PC-3 (cell line): ENCODE measurements around the gene DSCAM.

Source experiments
- CTCF ChIP-seq: fragments of 300-600 bp; sonication (generic); conservative IDR thresholded peaks from 2 replicates; pipeline ENCODE4 v1.5.1; 2017; ENCODE audit warnings: antibody characterized with exemption, low read depth, mild to moderate bottlenecking, low read length
- EZH2 ChIP-seq: fragments of 300-600 bp; sonication (generic); IDR thresholded peaks from one replicate; pipeline ENCODE4 v1.6.1; 2017; ENCODE audit warnings: antibody characterized with exemption, mild to moderate bottlenecking, low read length; ENCODE audit not compliant: unreplicated experiment
- EZH2phosphoT487 ChIP-seq: fragments of 300-600 bp; sonication (generic); IDR thresholded peaks from 2 replicates; pipeline ENCODE4 v1.6.1; 2018; ENCODE audit warnings: mild to moderate bottlenecking, antibody characterized with exemption, low read length, borderline replicate concordance

GRCh38 chr21:40719615-40720014, 127.3 kb downstream of the DSCAM start:
- no peak for TF ChIP-seq CTCF
- TF ChIP-seq EZH2 = no peak
- no peak for TF ChIP-seq EZH2phosphoT487
